Neural progenitor cell (in vitro differentiated cells): ENCODE data around the gene MSI2. TPM values are rescaled to one million over a fixed set of nuclear protein-coding genes. Genes with fewer than 3 reads are reported as not detected.

Source experiments
- DNase-seq: peaks from one replicate; pipeline ENCODE4 v3.0.0-alpha.2; 2016; ENCODE audit warnings: low spot score
- H2AFZ ChIP-seq: fragments of 200-600 bp; sonication (generic); replicated peaks from 2 replicates; pipeline ENCODE4 v1.6.1; 2016; ENCODE audit warnings: antibody characterized with exemption
- H3F3A ChIP-seq: fragments of 200-600 bp; sonication (generic); 2 replicates; pipeline ENCODE4 v1.6.1; 2016; ENCODE audit warnings: antibody characterized with exemption, low read depth
- H3K27ac ChIP-seq: fragments of 200-600 bp; sonication (generic); 2 replicates; pipeline ENCODE4 v1.5.1; 2016; ENCODE audit warnings: mild to moderate bottlenecking
- H3K27me3 ChIP-seq: fragments of 200-600 bp; sonication (generic); 2 replicates; pipeline ENCODE4 v1.6.1; 2016; ENCODE audit warnings: mild to moderate bottlenecking, moderate library complexity
- H3K36me3 ChIP-seq: fragments of 200-600 bp; sonication (generic); 2 replicates; pipeline ENCODE4 v1.5.1; 2016
- H3K4me1 ChIP-seq: fragments of 200-600 bp; sonication (generic); 2 replicates; pipeline ENCODE4 v1.6.1; 2016; ENCODE audit warnings: mixed run types
- H3K4me2 ChIP-seq: fragments of 200-600 bp; sonication (generic); 2 replicates; pipeline ENCODE4 v1.6.1; 2016
- H3K4me3 ChIP-seq: fragments of 200-600 bp; sonication (generic); 2 replicates; pipeline ENCODE4 v1.5.1; 2016
- H3K79me2 ChIP-seq: fragments of 200-600 bp; sonication (generic); 2 replicates; pipeline ENCODE4 v1.6.1; 2016; ENCODE audit warnings: low read depth
- H3K9ac ChIP-seq: fragments of 200-600 bp; sonication (generic); 2 replicates; pipeline ENCODE4 v1.6.1; 2016
- H3K9me3 ChIP-seq: fragments of 200-600 bp; sonication (generic); 2 replicates; pipeline ENCODE4 v1.5.1; 2016; ENCODE audit warnings: low read depth
- H4K20me1 ChIP-seq: fragments of 200-600 bp; sonication (generic); 2 replicates; pipeline ENCODE4 v1.6.1; 2016; ENCODE audit warnings: low read depth
- H3K27ac Mint-ChIP-seq: 3 replicates; pipeline ENCODE4 v1.8.0; 2021; ENCODE audit warnings: mixed read lengths
- H3K27me3 Mint-ChIP-seq: 2 replicates; pipeline ENCODE4 v1.8.0; 2022; ENCODE audit warnings: low read depth, mild to moderate bottlenecking, inconsistent platforms, moderate library complexity, mixed read lengths; ENCODE audit not compliant: insufficient read depth
- H3K36me3 Mint-ChIP-seq: 3 replicates; pipeline ENCODE4 v1.8.0; 2021; ENCODE audit warnings: mixed read lengths
- H3K4me1 Mint-ChIP-seq: 3 replicates; pipeline ENCODE4 v1.8.0; 2021; ENCODE audit warnings: mixed read lengths
- H3K4me3 Mint-ChIP-seq: 3 replicates; pipeline ENCODE4 v1.8.0; 2021; ENCODE audit warnings: mild to moderate bottlenecking, moderate library complexity, mixed read lengths
- H3K9me3 Mint-ChIP-seq: 3 replicates; pipeline ENCODE4 v1.8.0; 2020; ENCODE audit warnings: mixed read lengths
- EZH2 ChIP-seq: fragments of 200-600 bp; sonication (generic); IDR thresholded peaks from 2 replicates; pipeline ENCODE4 v1.6.1; 2017; ENCODE audit warnings: antibody characterized with exemption, mild to moderate bottlenecking, moderate library complexity
- EZH2phosphoT487 ChIP-seq: fragments of 200-600 bp; sonication (generic); IDR thresholded peaks from 2 replicates; pipeline ENCODE4 v1.6.1; 2017; ENCODE audit warnings: antibody characterized with exemption
- total RNA-seq: library from RNA; depleted of rRNA; stranded (reverse); fragments of >200 nt; gene quantifications from 2 replicates; pipeline ENCODE4 v1.2.3, GENCODE V29; 2015; ENCODE audit warnings: low replicate concordance
- TF ChIP-seq, protein P1 (sequence below): fragments of 200-600 bp; sonication (generic); IDR thresholded peaks from 2 replicates; pipeline ENCODE4 v1.5.1; 2017; ENCODE audit warnings: antibody characterized with exemption, mild to moderate bottlenecking

MSI2 gene
- total RNA-seq, 1 donor from 2014 or later: 96.9 TPM

- Histone ChIP-seq H3F3A (peaks cover 3% of the 10 kb centered on the region), H3K4me1 (peaks cover 31% of the 10 kb centered on the region), H4K20me1 (peaks cover 84% of the 10 kb centered on the region), H2AFZ (no peak overlapping the region), H3K27ac (no peak overlapping the region), H3K9me3 (no peaks in the 10 kb centered on the region), H3K4me3 (no peak overlapping the region), H3K36me3 (no peaks in the 10 kb centered on the region), H3K9ac (no peak overlapping the region), H3K4me2 (no peak overlapping the region), H3K79me2 (peaks cover 43% of the 10 kb centered on the region), H3K27me3 (no peaks in the 10 kb centered on the region)
- DNase-seq: no peak
- peaks cover 6% of the 10 kb centered on the region for H3K27me3 Mint-ChIP-seq
- no peaks in the 10 kb centered on the region for H3K9me3 Mint-ChIP-seq
- H3K4me3 Mint-ChIP-seq: no peak overlapping the region
- TF ChIP-seq, protein P1, sequence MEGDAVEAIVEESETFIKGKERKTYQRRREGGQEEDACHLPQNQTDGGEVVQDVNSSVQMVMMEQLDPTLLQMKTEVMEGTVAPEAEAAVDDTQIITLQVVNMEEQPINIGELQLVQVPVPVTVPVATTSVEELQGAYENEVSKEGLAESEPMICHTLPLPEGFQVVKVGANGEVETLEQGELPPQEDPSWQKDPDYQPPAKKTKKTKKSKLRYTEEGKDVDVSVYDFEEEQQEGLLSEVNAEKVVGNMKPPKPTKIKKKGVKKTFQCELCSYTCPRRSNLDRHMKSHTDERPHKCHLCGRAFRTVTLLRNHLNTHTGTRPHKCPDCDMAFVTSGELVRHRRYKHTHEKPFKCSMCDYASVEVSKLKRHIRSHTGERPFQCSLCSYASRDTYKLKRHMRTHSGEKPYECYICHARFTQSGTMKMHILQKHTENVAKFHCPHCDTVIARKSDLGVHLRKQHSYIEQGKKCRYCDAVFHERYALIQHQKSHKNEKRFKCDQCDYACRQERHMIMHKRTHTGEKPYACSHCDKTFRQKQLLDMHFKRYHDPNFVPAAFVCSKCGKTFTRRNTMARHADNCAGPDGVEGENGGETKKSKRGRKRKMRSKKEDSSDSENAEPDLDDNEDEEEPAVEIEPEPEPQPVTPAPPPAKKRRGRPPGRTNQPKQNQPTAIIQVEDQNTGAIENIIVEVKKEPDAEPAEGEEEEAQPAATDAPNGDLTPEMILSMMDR: no peak
- TF ChIP-seq EZH2phosphoT487: no peak
- no peak for TF ChIP-seq EZH2
- H3K36me3 Mint-ChIP-seq: peaks cover 16% of the 10 kb centered on the region
- peaks cover 72% of the 10 kb centered on the region for H3K4me1 Mint-ChIP-seq
- peak overlapping the region; percentile 72 for H3K27ac Mint-ChIP-seq
Measured at GRCh38 chr17:57585341-57586195, 329.2 kb downstream of the MSI2 start.

- no peak overlapping the region for H3K4me3 Mint-ChIP-seq
- Histone ChIP-seq H3K27me3 (no peaks in the 10 kb centered on the region), H3K27ac (no peak overlapping the region), H2AFZ (no peak overlapping the region), H3K4me1 (peaks cover 29% of the 10 kb centered on the region), H3K4me3 (no peak overlapping the region), H3F3A (peaks cover 3% of the 10 kb centered on the region), H3K4me2 (no peak overlapping the region), H3K36me3 (no peaks in the 10 kb centered on the region), H3K9me3 (no peaks in the 10 kb centered on the region), H3K79me2 (peaks cover 43% of the 10 kb centered on the region), H3K9ac (no peak overlapping the region), H4K20me1 (peaks cover 89% of the 10 kb centered on the region)
- peak overlapping the region; percentile 72 for H3K27ac Mint-ChIP-seq
- peaks cover 18% of the 10 kb centered on the region for H3K36me3 Mint-ChIP-seq
- peaks cover 6% of the 10 kb centered on the region for H3K27me3 Mint-ChIP-seq
- H3K4me1 Mint-ChIP-seq: peaks cover 72% of the 10 kb centered on the region
- no peak for DNase-seq
- no peaks in the 10 kb centered on the region for H3K9me3 Mint-ChIP-seq
- TF ChIP-seq, protein P1: no peak
- no peak for TF ChIP-seq EZH2phosphoT487
- no peak for TF ChIP-seq EZH2
Measured at GRCh38 chr17:57586196-57586740, 329.9 kb downstream of the MSI2 start.

- no peaks in the 10 kb centered on the region for H3K9me3 Mint-ChIP-seq
- Histone ChIP-seq H3K4me1 (peaks cover 29% of the 10 kb centered on the region), H2AFZ (no peak overlapping the region), H3K79me2 (peaks cover 43% of the 10 kb centered on the region), H3K36me3 (no peaks in the 10 kb centered on the region), H3F3A (peaks cover 3% of the 10 kb centered on the region), H3K9me3 (no peaks in the 10 kb centered on the region), H3K4me3 (no peak overlapping the region), H4K20me1 (peaks cover 90% of the 10 kb centered on the region), H3K4me2 (no peak overlapping the region), H3K27ac (no peak overlapping the region), H3K9ac (no peak overlapping the region), H3K27me3 (no peaks in the 10 kb centered on the region)
- H3K36me3 Mint-ChIP-seq: peaks cover 17% of the 10 kb centered on the region
- H3K4me3 Mint-ChIP-seq: no peak overlapping the region
- TF ChIP-seq EZH2: no peak
- no peak for TF ChIP-seq EZH2phosphoT487
- TF ChIP-seq, protein P1: no peak
- H3K27ac Mint-ChIP-seq: no peak overlapping the region
- H3K4me1 Mint-ChIP-seq: peaks cover 69% of the 10 kb centered on the region
- peaks cover 6% of the 10 kb centered on the region for H3K27me3 Mint-ChIP-seq
- no peak for DNase-seq
Measured at GRCh38 chr17:57586742-57587141, 330.4 kb downstream of the MSI2 start.
